ENCODE results near the gene SMIM35. TPM values are rescaled to one million over a fixed set of nuclear protein-coding genes. Genes with fewer than 3 reads are reported as not detected.

The SMIM35 gene
- total and polyA plus RNA-seq, 2 donors (not counting 1 experiment from before 2014, with no cell fraction given) = not detected

GRCh38 chr11:118071416-118072030 lies 15.2 kb downstream of the SMIM35 start:
- no peaks in the 10 kb centered on the region for H3K79me2 ChIP-seq (ENCODE audit: control insufficient read depth, insufficient read depth, low read length)

GRCh38 chr11:118068945-118069612 lies 17.7 kb downstream of the SMIM35 start:
- Histone ChIP-seq H3K9me3 (ENCODE audit: control insufficient read depth, insufficient read depth, low read depth, low read length) (no peaks in the 10 kb centered on the region), H3K27me3 (ENCODE audit: control insufficient read depth, insufficient read depth, low read length) (no peaks in the 10 kb centered on the region), H4K20me1 (ENCODE audit: control insufficient read depth, extremely low read depth, insufficient read depth, low read length) (no peaks in the 10 kb centered on the region), H3K4me2 (ENCODE audit: extremely low read depth, insufficient read depth, low read length) (no peak overlapping the region), H3K27ac (ENCODE audit: insufficient read depth, low read length) (no peak overlapping the region), H3K36me3 (ENCODE audit: control insufficient read depth, insufficient read depth, low read length) (no peaks in the 10 kb centered on the region), H3K4me3 (replicated peaks in 1 of 4; ENCODE audit: control extremely low read depth in 1 of 4, insufficient read depth in 1 of 4, low read depth in 3 of 4, low read length in 4 of 4) (no peak overlapping the region), H2AFZ (ENCODE audit: low read length) (no peak overlapping the region), H3K79me2 (ENCODE audit: control insufficient read depth, insufficient read depth, low read length) (no peaks in the 10 kb centered on the region), H3K4me1 (ENCODE audit: control insufficient read depth, extremely low read depth, insufficient read depth, low read length) (no peaks in the 10 kb centered on the region), H3K9ac (ENCODE audit: insufficient read depth, low read length) (no peak overlapping the region)
- TF ChIP-seq CTCF (conservative IDR thresholded peaks at IDR 0.05 in 1 of 2, IDR thresholded peaks at IDR 0.05 in 1 of 2; ENCODE audit: low read depth in 1 of 2, low read length in 2 of 2) (no peak), EZH2 (IDR thresholded peaks at IDR 0.05; ENCODE audit: low read length, missing control alignments) (no peak)
- no peak for DNase-seq (ENCODE audit: low read depth in 2 of 2)

More at GRCh38 chr11:118071416-118072030, 15.2 kb downstream of the SMIM35 start:
- no peak overlapping the region for H3K4me2 ChIP-seq (ENCODE audit: extremely low read depth, insufficient read depth, low read length)
- DNase-seq (ENCODE audit: low read depth in 2 of 2) = no peak
- H3K9ac ChIP-seq (ENCODE audit: insufficient read depth, low read length) = no peak overlapping the region
- TF ChIP-seq CTCF (conservative IDR thresholded peaks at IDR 0.05 in 1 of 2, IDR thresholded peaks at IDR 0.05 in 1 of 2; ENCODE audit: low read depth in 1 of 2, low read length in 2 of 2) (no peak), EZH2 (IDR thresholded peaks at IDR 0.05; ENCODE audit: low read length, missing control alignments) (no peak)
- H3K36me3 ChIP-seq (ENCODE audit: control insufficient read depth, insufficient read depth, low read length) = no peaks in the 10 kb centered on the region
- no peaks in the 10 kb centered on the region for H3K9me3 ChIP-seq (ENCODE audit: control insufficient read depth, insufficient read depth, low read depth, low read length)
- no peak overlapping the region for H3K4me3 ChIP-seq (replicated peaks in 1 of 4; ENCODE audit: control extremely low read depth in 1 of 4, insufficient read depth in 1 of 4, low read depth in 3 of 4, low read length in 4 of 4)
- no peaks in the 10 kb centered on the region for H3K4me1 ChIP-seq (ENCODE audit: control insufficient read depth, extremely low read depth, insufficient read depth, low read length)
- no peaks in the 10 kb centered on the region for H4K20me1 ChIP-seq (ENCODE audit: control insufficient read depth, extremely low read depth, insufficient read depth, low read length)
- no peak overlapping the region for H2AFZ ChIP-seq (ENCODE audit: low read length)
- H3K27me3 ChIP-seq (ENCODE audit: control insufficient read depth, insufficient read depth, low read length) = no peaks in the 10 kb centered on the region
- no peak overlapping the region for H3K27ac ChIP-seq (ENCODE audit: insufficient read depth, low read length)

GRCh38 chr11:118068206-118068944 lies 18.4 kb downstream of the SMIM35 start:
- H3K4me2 ChIP-seq (ENCODE audit: extremely low read depth, insufficient read depth, low read length) = no peak overlapping the region
- no peak overlapping the region for H2AFZ ChIP-seq (ENCODE audit: low read length)
- no peaks in the 10 kb centered on the region for H3K27me3 ChIP-seq (ENCODE audit: control insufficient read depth, insufficient read depth, low read length)
- no peak for DNase-seq (ENCODE audit: low read depth in 2 of 2)
- H3K4me1 ChIP-seq (ENCODE audit: control insufficient read depth, extremely low read depth, insufficient read depth, low read length) = no peaks in the 10 kb centered on the region
- no peak for TF ChIP-seq EZH2 (IDR thresholded peaks at IDR 0.05; ENCODE audit: low read length, missing control alignments)
- no peak for TF ChIP-seq CTCF (conservative IDR thresholded peaks at IDR 0.05 in 1 of 2, IDR thresholded peaks at IDR 0.05 in 1 of 2; ENCODE audit: low read depth in 1 of 2, low read length in 2 of 2)
- H3K4me3 ChIP-seq (replicated peaks in 1 of 4; ENCODE audit: control extremely low read depth in 1 of 4, insufficient read depth in 1 of 4, low read depth in 3 of 4, low read length in 4 of 4) = no peak overlapping the region
- no peak overlapping the region for H3K27ac ChIP-seq (ENCODE audit: insufficient read depth, low read length)
- no peaks in the 10 kb centered on the region for H4K20me1 ChIP-seq (ENCODE audit: control insufficient read depth, extremely low read depth, insufficient read depth, low read length)
- no peaks in the 10 kb centered on the region for H3K79me2 ChIP-seq (ENCODE audit: control insufficient read depth, insufficient read depth, low read length)
- H3K9me3 ChIP-seq (ENCODE audit: control insufficient read depth, insufficient read depth, low read depth, low read length) = no peaks in the 10 kb centered on the region
- H3K9ac ChIP-seq (ENCODE audit: insufficient read depth, low read length) = no peak overlapping the region
- no peaks in the 10 kb centered on the region for H3K36me3 ChIP-seq (ENCODE audit: control insufficient read depth, insufficient read depth, low read length)
